ENCODE data around the gene ATRIP. TPM values are rescaled to one million over a fixed set of nuclear protein-coding genes. Genes with fewer than 3 reads are reported as not detected.

The ATRIP gene
- 5.7 and 6.6 TPM in 2 replicates for total RNA-seq

DNA sequence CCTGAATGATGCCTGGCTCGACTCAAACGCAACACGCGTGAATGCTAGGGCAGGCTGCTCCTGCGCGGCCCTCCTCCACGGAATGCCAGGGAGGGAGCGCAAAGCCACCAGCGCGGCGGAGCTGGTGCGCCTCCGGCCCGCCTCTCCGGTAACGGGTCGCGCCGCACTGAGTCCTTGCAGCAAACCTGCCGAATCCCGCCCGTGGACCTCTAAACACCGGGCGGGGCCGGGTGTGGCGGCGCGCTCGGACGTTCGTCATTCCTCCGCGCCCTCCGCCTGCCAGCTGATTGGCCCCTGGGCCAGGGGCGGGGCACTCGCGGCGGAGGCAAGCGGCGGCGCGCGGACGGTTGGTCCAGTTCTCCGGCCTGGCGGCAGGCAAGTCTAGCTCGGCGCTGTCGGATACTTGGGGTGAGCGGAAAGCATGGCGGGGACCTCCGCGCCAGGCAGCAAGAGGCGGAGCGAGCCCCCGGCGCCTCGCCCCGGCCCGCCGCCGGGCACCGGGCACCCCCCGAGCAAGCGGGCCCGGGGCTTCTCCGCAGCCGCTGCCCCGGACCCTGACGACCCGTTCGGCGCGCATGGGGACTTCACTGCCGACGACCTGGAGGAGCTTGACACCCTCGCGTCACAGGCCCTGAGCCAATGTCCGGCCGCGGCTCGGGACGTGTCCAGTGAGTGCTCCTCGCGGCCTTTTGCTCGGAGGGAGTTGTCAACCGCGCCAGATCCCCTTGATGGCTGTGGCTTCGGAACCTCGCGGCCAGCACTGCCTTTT is at the start of gene ATRIP:
ATRIP (plus strand) TSS at position 313 of the 769 bp plus-strand sequence; CDS start at position 422, 109 bp downstream.

DNA sequence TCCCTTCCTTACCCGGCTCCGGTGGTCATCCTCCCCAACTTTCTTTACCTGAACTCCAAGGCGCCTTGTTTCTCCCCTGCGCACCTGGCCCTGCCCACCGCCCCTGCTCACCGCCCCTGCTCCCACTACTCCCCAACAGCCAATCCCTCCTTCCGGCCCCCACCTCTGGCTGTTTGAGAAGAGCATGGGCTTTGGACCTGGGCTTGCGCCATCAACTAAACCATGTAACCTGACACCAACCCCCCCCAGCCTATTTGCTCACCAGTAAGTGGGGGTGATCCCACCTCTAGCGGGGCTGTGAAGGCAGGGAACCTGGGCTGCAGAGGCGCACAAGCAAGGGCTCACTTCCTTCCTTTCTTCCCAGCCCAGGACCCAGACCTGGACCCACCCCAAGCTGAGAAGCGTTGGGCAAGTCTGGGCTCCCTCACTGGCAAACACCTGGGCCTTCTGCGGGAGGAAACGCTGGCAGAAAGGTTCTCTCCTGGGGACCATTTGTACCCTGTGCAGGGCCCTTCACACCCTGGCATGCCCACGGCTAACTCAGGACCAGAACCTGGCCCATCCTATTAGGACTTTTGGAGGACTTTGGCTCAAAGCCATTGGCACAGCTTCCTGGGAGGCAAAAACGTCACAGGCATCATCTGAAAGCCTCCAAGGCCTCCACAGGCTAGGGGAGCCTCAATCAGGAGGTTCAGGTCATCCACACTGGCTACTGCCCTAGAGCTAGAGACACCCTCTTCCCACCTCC is 16.4 kb upstream of the ATRIP start, which contains the start of gene PLXNB1:
PLXNB1 (minus strand) TSS at position 127 of the 748 bp plus-strand sequence. CDS start 5,475 bp downstream, outside the sequence.

DNA sequence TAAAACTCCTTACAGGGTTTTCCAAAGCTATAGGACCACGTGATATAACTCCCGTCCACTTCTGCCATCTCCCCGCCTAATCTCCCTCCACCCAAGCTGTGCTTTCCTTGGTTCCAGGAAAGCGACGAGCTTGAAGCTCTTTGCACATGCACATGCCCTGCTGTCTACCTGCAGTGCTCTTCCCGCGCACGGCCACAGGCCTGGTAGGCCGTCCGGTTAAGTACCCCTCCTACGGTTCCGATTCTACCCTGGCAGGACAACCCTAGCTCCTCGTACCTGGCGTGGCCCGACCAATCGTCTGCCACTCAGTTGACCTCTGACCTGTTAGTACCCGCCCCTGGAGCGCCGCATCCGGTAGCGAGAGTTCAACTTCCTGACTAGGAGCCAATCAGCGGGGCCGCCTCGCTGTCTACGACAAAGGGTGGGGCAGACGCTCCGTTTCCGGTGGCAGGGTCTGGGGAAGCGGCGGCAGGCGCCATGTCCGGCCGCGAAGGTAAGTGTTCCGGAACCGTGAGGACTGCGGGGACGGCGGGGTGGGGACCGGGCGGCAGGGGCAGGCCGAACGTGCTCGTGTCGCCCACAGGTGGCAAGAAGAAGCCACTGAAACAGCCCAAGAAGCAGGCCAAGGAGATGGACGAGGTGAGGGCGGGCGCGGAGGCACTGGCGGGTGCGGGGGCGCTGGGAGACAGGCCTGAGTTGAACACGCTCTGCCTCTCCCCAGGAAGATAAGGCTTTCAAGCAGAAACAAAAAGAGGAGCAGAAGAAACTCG is 6.5 kb upstream of the ATRIP start, which contains the start of the genes CCDC51 and TMA7:
CCDC51 (minus strand) TSS at position 300 of the 770 bp plus-strand sequence. CDS start 4,991 bp downstream, outside the sequence.
TMA7 (plus strand) TSS at position 438 of the 770 bp plus-strand sequence; CDS start at position 478, 40 bp downstream.

GRCh38 chr3:48504051-48504946 is 57.8 kb downstream of the ATRIP start, which contains the start of gene SHISA5:
TSS of gene SHISA5 (minus strand) at chr3:48504174. CDS start at chr3:48504094, 80 bp downstream.

Other genes with a start within 250 kb of the ATRIP start
- gene CAMP, start 223.2 kb upstream of the ATRIP start, total RNA-seq: not detected in 2 replicates
- gene ZNF589, start 205.6 kb upstream of the ATRIP start, total RNA-seq: 4.8 and 5.1 TPM in 2 replicates
- gene NME6, start 145.4 kb upstream of the ATRIP start, total RNA-seq: 37.4 and 40.0 TPM in 2 replicates
- not detected in 2 replicates for gene SPINK8, start 113.1 kb upstream of the ATRIP start, total RNA-seq
- gene FBXW12, start 74.5 kb upstream of the ATRIP start, total RNA-seq: 0.15 TPM in 1 of 2 replicates, not detected in the other
- 41.3 and 76.4 TPM in 2 replicates for gene PLXNB1, start 16.7 kb upstream of the ATRIP start, total RNA-seq
- gene CCDC51, start 6.6 kb upstream of the ATRIP start, total RNA-seq: 40.0 and 42.8 TPM in 2 replicates
- gene TMA7, start 6.5 kb upstream of the ATRIP start, total RNA-seq: 178 and 359 TPM in 2 replicates
- gene SHISA5, start 57.4 kb downstream of the ATRIP start, total RNA-seq: 107 and 177 TPM in 2 replicates
- gene PFKFB4, start 110.1 kb downstream of the ATRIP start, total RNA-seq: 10.0 and 12.2 TPM in 2 replicates
- gene UCN2, start 117.0 kb downstream of the ATRIP start, total RNA-seq: 1.2 and 1.3 TPM in 2 replicates
- 22.5 and 52.6 TPM in 2 replicates for gene COL7A1, start 148.6 kb downstream of the ATRIP start, total RNA-seq
- gene UQCRC1, start 162.9 kb downstream of the ATRIP start, total RNA-seq: 358 and 469 TPM in 2 replicates
- gene TMEM89, start 175.0 kb downstream of the ATRIP start, total RNA-seq: not detected in 2 replicates
- gene SLC26A6, start 188.7 kb downstream of the ATRIP start, total RNA-seq: 16.9 and 22.2 TPM in 2 replicates
- 1.0 and 3.5 TPM in 2 replicates for gene CELSR3, start 216.1 kb downstream of the ATRIP start, total RNA-seq
- gene NCKIPSD, start 239.2 kb downstream of the ATRIP start, total RNA-seq: 11.8 and 25.1 TPM in 2 replicates